ENCODE data around the gene CPEB4.
A peak's percentile ranks its signal among the peaks of the same experiment; 100 is the strongest.

CPEB4 gene

GRCh38 chr5:173887610-173888472 lies at the start of gene CPEB4:
Gene CPEB4 (plus strand): TSS chr5:173888349. CDS start chr5:173889734, 1,385 bp downstream.
- FAIRE-seq, result peak; percentile 98

DNA sequence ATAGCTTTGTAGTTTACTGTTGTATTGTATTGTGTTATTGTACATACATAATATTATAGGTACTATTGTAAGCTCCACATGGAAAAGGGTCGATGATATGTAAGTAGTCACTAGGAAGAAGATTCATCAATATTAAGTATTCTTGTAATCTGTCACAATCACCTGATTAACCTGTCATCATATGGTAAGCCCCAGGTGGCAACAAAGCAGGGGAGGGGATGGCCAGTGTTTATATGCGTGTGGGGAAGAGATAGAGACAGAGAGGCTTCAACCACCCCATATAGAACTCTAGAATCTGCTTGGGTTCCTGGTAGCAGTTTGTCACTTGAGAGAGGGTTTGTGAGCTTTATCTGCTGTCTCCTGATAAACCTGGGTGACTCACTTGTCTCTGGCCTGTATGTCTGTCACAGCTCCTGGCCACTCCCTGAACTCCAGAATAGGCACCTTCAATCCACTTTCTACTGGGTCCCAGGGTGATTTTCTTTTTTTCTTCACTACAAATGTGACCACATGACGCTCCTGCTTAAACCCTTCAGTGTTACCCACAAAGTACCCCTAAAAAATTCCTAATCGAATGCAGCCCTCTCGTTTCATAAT lies 48.9 kb upstream of the CPEB4 start:
- no peak for FAIRE-seq

- FAIRE-seq, result no peak
Observed at GRCh38 chr5:173840111-173840983, 47.8 kb upstream of the CPEB4 start.

GRCh38 chr5:173841710-173842109 lies 46.4 kb upstream of the CPEB4 start:
- no peak for FAIRE-seq

DNA sequence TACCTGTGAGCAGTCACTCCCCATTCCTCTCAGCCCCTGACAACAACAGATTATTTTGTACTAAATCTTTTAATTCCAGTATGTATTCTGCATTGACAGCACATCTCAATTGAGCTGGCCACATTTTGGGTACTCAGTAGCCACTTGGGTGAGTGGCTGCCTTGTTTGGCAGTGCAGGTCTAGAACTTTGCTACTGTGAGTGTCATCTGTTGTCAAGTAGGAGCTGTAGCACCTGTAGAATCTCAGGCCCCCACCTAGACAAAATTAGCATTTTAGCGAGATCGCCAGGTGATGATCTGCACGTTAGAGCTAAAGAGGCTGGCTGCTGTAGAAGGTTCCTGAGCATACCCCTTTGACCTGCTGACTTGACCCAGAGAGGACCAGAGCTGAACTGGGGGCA lies 44.4 kb upstream of the CPEB4 start:
- FAIRE-seq, result no peak

DNA sequence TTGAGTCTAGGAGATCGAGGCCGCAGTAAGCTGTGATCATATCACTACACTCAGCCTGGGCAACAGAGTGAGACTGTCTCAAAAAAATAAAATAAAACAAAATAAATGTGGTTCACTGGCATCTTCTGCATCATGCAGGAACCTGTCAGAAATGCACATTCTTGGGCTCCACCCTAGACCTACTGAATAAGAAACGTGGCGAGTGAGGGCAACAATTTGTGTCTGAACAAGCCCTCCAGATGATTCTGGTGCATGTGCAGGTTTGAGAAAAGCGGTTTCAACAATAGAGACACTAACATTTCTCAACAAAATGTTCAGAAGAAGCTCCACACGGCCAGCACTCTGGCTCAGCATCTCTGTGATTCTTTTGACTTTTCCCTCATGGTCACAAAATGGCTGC lies 42.8 kb upstream of the CPEB4 start:
- no peak for FAIRE-seq

DNA sequence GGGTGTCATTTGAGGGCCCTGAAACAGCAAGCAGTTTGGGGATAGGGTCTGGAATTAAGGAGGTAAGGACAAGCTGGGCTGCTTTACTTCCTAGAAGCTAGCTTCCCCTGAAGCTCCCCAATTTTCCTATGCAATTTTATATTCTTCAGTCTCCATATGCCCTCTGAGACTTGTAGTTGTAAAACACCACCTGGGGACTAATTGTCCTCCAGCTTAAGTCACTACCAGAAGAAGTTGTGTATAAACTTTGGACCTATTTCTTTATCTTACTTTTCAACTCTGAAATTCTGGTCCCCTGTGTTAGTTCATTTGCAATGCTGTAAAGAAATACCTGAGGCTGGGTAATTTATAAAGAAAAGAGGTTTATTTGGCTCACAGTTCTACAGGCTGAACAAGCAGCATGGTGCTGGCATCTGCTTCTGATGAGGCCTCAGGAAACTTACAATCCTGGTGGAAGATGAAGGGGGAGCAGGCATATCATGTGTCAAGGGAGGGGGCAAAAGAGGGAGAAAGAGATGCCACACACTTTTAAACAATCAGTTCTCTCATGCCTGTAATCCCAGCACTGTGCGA lies 41.1 kb upstream of the CPEB4 start:
- no peak for FAIRE-seq

GRCh38 chr5:173848986-173849596 lies 39.1 kb upstream of the CPEB4 start:
- FAIRE-seq, result no peak

GRCh38 chr5:173849908-173850307 lies 38.2 kb upstream of the CPEB4 start:
- no peak for FAIRE-seq

DNA sequence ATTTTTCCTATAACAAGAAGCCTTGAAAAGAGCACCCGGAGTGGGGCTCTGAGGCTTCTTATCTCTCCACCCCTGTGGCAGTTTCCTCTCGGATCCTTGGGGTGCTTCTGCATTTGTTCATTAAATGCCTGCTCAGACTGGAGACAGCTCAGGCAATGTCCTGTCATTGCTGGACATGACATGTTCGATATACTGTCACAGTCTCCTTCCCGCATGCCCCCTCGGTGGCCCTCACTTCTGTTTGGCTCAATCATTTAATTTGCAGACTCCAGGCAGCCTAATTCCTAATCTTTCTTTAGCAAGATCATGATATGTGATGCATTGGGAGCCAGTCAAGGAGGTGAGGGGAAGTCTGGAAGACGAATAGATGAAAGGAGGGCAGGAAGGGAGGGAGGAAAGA lies 37.5 kb upstream of the CPEB4 start:
- no peak for FAIRE-seq

GRCh38 chr5:173851595-173852243 lies 36.4 kb upstream of the CPEB4 start:
- FAIRE-seq, result no peak

DNA sequence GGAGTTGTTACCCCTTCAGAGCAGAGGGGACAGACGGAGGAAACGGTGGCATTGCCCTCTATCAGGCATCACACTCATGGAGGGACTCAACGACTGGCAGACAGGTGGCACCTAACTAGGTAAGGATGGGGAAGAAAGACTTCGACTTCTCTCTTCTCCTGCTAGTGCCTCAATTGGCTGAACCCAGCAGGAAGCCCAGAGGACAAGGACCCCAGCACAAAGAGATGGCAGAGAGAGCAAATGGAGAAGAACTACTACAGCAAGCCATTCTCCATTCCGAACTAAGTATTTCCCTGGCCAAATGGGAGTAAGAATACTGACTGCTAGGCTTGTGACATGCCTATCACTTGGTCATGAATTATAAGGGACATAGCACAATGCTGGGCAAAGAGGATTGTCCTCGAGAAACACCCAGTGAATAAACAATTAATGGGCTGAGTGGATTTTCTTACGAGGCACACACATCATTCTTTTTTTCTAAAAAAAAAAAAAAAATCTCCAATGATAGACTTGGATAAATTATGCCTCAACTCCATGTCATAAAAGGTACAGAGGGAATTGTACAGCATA lies 35.3 kb upstream of the CPEB4 start:
- FAIRE-seq, result no peak

- no peak for FAIRE-seq
Observed at GRCh38 chr5:173853370-173854131, 34.6 kb upstream of the CPEB4 start.

DNA sequence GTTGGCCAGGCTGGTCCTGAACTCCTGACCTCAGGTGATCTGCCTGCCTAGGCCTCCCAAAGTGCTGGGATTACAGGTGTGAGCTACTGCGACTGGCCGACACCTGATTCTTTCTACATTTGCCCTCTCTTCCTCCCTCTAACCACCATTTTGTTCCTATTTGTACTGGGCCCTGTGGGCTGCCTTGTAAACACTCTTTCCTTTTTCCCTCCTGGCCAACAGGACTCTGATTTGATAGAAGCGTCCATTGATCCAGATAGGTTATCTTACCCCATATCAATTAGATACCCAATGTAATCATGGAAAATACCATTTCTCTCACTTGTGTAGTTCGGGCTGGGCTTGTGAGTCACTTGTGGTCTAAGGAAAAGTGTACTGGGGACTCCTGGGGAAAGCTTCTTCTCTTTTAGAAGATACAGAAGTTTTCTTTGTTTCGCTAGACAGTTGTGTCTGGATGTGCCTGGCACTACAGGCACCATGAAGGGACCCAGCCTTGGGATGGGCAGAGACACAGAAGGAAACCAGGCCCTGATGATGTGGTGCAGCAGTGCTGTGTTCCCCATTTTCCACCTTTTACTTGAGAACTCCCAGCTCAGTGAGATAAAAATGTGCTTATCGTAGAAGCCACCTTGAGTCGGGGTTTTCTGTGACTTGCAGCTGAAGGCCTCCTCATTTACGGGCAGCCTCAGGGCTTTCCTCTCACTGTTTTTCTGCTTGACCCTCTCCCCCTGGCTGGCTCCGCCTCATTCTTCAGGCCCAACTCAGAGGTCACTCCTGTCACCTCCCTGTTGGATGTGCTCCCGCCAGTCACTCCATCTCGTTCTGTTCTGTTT lies 32.8 kb upstream of the CPEB4 start:
- FAIRE-seq, result no peak

- no peak for FAIRE-seq
Observed at GRCh38 chr5:173855995-173856656, 32.0 kb upstream of the CPEB4 start.

- no peak for FAIRE-seq
Observed at GRCh38 chr5:173857234-173857633, 30.9 kb upstream of the CPEB4 start.

DNA sequence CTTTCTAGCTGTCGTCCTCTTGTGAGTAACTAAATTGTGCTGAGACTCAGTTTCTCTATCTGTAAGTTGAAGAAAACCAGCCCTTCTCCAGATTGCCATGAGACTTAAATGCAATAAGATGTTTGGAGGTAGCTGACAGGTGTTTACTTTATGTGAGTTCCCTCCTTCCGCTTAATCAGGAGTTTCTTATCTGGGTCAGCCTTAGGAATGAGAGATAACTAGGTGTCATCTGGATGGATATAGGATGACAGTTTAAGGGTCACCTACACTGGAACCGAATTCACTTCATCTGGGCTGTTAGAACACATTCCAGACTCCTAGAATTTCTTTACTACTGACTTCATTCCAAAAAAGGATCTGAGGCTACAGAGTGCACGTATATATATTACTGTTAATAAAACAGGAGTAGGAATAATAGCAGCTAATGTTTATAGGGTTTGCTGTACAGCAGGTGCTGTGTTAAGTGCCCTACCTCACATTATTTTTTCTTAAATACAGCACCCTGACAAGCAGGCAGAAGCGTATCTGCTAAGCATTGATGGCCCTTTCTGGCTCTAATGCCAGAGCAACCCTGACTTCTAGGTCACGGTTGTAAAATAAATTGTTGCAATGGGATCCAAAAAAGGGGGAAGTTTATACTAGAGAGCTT lies 30.0 kb upstream of the CPEB4 start:
- FAIRE-seq, result no peak

DNA sequence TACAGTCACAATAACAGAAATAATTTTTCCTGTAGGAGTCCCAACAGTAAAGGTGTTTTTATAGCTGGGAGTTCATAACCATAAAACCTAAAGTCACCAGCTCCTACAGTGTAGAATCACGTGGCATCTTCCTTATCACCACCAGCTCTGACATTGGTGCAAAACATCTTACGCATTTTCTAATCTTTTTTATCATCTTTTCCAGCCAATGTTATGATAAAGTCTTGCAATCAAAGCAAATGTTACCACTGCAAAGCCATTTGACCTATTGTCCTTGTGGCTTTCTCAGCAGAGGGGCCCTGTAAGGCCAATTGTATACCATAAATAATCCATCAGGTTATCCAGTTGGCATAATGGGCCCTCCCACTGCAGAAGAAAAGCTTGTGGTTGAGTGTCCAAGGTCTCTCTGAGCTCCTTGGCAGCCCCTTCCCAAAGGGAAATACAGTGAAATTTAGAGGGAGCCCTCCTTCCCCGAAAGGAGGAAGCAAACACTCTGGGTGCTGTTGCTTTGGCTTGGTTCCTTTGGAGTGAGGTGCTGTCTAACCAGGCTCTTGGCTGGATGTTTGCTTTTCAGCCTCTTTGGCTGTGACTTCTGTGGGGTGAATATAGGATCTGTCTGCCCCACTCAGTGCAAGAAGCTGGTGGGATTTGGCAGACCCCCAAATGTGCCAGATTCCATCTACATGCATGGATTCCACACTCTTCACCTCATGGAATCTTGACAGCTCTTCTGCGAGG lies 29.3 kb upstream of the CPEB4 start:
- no peak for FAIRE-seq

All from endometrium (tissue), 2 donors.